NCI-H1436 treated with DMSO at 0.1 percent for 48 hours (cell line): ENCODE data around the gene ALG2.

ENCODE experiments used
- DNase-seq: peaks from one replicate; lab custom pipeline; 2025; lab: John Stamatoyannopoulos, UW

The ALG2 gene

DNA sequence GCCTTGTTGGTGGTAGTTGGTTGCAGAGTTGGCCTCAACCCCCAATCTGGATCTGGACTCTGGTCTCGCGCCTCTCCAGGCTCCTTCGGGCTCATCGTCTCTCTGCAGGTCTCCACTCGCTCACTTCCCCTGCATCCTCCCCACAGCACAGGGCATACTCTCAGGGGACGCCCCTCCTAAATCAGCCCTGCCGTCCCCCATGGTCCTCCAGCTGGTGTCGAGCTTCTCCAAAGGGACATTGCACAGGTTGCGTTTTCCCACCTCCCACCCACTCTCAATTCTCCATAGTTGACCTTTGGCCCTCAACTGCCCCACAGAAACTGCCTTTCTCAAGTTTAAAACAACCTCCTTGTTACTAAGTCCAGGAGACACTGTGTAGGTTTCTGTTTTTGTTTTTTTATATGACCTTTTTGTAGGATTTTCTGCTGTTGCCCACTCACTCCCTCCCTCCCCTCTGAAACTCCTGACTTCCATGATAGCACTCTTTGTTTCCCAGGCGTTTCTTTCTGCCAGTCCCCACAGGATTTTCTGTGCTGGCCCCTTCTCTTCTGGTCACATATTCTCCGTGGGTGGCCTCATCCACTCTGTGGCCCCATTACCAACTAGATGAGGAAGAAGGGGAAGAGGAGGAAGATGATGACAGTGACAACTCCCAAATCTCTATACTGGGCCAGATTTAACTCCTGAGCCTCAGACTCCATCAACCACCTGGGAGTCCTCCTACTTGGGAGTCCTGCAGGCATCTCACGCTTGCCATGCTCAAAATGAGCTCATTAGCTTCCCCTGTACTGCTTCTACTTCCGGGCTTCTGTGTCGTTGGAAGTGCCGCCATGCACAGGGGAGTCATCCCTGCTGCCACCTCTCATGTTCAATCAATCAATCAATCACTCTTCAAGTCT is 50.3 kb downstream of the ALG2 start:
- no peak for DNase-seq

DNA sequence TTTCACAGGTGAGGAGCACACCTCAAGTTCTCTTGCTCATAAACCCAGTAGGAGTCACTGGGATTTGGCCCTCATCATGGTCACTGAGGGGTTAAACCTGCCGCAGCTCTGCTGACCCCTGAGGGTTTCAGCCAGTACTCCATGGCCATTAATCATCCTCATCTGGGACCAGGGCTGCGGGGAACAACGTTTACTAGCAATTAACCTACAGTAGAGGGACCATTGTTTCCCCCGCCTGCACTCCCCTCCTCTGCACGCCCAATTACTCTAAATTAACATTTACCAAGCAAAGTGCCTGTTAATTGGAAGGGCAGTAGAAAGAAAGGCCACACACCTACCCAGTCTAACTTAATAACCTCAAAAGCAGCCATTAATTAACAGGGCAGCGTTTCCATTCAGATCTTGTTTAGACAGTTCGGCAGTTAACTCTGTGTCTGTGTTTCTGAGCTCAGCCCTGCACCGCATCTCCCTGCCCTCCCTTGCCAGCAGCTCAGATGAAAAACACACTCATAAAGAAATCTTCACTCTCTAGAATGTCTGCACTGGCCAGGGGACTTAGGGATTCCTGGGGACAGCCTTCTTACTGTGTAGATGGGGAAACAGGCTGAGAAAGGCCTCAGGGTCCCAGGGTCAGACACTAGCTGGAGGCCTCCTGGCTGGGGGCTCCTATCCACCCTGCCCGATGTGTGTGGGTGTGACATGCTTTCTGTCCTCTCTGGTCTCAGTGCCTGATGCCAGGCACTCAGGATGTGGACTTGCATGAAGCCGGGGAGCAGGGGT is 51.6 kb downstream of the ALG2 start:
- DNase-seq: peak; percentile 33

DNA sequence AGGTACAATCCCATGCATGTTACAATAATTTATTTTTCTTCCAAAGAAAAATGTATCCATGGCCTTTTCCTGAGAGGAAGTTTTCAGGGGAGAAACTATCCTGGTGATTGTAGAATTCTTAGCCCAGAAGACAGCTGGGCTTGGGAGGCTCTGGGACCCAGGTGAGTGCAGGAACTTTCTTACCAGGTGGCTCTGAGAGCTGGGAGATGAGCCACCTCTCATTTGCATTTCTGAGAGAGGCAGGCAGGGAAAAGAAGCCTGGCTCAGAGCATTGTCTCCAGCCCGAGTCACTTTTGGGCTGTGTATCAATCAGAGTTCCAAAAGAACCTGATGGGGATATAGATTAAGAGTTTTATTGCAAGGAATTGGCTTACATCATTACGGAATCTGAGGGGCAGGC is 52.7 kb downstream of the ALG2 start:
- DNase-seq: no peak

DNA sequence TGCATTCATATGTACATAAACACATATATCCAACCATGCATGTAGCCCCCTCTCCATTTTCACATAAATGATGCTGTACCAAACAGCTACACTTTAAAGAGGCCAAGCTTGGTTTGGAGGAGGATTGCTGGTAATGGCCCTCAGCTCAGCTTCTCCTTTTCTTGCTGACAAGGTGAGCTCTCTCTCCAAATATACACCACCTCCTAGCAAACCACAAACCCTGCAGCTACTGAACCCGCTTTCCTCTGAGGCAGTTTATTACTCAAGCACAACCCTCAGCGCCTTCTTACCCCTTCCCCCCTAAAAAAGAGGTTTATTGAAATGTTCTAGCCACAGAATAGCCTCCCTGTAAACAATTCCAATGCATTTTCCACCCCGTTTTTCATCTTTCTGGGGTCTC is 54.0 kb downstream of the ALG2 start:
- DNase-seq: no peak

DNA sequence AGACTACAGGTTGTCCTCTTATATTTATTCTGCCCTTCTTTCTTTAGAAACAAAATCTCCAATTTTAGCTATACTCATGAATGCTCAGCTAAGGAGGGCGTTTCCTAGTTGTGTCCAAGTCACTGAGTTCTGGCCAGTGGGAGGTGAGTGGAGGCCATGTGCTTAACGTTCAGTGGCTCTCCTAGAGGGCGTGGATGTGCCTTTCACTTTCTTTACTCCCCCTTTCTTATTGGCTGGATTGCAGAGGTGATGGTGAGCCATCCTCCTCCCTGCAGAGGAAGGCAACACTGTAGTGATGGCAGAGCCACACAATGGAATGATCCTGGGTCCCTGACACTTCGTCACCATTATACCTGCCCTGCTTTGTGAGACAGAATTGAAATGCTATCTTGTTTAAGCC is 54.6 kb downstream of the ALG2 start:
- no peak for DNase-seq
